HG02588 (cell line): Measurements from ENCODE around the gene TFF1.

Source experiments
- ATAC-seq: cut with Tn5 transposase; IDR thresholded peaks from one replicate; pipeline ENCODE4 v1.9.1; 2021; ENCODE audit warnings: mild to moderate bottlenecking, moderate library complexity; ENCODE audit not compliant: unreplicated experiment

Gene TFF1

DNA sequence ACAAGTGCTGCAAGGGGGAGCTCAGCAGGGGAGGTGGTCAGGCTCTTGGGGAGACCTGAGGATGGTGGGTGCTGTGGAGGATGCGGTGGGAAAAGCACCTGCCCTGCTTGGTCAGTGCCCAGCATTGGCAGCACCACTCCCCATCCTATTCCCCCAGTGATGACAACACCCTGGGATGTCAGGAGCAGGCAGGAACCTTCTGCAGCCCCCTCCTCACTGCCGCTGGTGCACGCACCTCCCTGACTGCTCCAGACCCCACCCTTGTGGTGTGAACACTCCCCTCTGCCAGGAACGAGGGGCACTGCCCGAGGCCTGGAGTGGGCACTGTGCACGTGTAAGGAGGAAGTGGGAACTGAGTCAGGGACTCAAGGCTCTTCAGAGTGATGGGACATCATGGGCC, 17.0 kb upstream of the TFF1 start:
- ATAC-seq: no peak

DNA sequence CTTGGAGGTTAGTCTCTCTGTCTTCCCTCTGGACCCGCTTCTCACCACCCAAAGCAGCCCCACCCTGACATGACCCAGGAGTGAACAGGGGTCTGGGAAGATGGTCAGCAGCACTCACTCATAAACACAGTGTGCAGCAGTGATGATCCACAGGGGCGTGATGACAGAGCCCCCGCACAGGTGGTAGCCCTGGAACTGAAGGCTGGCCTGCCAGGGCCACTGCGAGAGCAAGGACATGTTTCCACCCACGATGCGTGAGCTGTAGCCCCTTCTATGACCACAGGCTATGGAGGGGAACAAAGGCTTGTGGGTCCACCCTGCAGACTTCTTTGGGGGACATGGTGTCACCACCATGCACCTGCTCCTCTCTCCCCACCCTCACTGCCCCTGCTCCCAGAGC, 16.6 kb upstream of the TFF1 start:
- no peak for ATAC-seq

DNA sequence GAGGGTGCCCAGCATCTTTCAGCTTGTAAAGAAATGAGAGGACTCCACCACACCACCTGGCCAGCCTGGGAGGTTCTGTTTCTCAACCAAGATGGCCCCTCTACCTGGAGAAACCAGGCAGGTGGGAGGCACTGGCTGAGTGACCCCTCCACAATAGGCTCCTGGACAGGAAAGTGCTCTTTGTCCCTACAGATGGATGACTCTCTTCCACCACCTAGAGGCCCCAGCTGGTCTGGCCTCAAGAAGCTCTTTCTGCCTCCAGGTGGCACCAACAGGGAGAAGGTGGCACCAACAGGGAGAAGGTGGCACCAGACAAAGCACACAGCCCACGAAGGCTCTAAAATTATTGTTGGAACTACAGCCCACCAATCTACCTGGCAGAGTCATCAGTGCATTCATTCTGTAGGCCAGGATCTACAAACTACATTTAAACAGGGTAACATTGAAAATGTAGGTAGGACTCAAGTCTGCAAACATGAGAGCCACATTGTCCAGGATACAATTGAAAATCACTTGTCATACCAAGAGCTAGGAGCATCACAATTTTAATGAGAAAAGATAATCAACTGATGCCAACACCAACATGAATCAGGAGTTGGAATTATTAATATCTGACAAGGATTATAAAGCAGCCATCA, 15.1 kb upstream of the TFF1 start:
- no peak for ATAC-seq

DNA sequence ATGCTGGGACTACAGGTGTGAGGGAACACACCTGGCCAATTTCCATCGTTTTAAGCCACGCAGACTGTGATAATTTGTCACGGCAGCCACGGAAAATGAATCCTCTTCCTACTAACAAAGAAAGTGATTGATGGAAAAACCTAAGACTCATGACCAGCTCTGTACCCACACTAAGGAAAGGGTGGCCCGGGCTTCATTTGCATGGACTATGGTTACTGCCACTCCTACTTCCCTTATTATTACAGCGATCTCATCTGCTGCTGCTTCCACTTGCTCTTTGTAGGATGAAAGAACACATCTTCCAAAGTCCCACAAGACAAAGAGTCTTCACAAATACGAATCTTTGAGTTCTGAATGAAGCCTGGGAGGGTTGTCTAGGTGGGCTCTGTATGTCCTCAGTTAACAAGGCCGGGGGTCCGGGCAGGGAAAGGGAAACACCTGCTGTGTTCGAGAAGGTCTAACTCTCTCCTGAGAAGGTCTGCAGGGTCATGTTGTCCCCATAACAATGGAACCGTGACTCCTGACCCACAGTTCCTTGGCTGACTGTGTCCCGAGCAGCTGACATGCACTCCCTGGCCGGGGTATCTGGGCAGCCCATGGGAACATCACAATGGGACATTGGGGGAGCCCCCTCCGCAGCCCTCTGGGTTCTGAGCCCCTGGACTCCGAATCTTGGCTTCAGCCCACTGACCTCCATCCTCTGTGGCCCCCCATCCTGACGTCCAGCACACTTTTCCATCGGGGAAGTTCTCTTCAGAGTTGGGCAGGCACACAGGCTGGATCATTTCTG, 13.3 kb upstream of the TFF1 start:
- no peak for ATAC-seq

DNA sequence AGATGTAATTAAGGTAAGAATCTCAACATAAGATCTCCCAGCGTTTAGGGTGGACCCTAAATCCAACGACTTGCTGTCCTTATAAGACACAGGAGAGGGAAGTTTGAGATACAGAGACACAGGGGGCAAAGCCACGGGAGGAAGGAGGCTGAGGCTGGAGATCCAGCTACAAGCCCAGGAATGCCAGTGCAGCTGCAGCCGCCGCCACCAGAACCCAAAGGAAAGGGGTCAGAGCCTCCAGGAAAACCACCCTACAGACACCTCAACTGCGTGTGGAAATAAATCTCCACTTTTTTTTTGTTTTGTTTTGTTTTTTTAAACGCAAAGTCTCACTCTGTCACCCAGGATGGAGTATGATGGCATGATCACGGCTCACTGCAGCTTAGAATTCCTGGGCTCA, 12.1 kb upstream of the TFF1 start:
- no peak for ATAC-seq

DNA sequence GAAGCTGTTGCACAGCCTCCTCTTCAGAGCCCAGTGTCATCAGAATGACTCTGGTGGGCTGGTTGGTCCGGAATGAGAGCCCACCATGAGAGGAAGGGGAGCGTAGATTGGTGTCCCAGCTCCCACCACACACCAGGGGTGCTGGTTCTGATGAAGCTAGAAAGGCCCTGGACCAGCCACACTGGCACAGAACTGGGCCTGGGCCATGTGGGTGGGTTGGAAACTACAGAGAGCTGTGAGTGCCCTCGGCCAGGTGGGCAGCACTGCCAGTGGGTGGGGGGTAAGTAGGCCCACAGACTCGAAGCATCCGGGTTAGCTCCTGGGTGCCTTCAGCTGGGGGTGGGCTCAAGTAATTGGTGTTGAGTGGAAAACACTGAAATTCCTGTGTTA, 11.6 kb upstream of the TFF1 start:
- ATAC-seq: no peak

DNA sequence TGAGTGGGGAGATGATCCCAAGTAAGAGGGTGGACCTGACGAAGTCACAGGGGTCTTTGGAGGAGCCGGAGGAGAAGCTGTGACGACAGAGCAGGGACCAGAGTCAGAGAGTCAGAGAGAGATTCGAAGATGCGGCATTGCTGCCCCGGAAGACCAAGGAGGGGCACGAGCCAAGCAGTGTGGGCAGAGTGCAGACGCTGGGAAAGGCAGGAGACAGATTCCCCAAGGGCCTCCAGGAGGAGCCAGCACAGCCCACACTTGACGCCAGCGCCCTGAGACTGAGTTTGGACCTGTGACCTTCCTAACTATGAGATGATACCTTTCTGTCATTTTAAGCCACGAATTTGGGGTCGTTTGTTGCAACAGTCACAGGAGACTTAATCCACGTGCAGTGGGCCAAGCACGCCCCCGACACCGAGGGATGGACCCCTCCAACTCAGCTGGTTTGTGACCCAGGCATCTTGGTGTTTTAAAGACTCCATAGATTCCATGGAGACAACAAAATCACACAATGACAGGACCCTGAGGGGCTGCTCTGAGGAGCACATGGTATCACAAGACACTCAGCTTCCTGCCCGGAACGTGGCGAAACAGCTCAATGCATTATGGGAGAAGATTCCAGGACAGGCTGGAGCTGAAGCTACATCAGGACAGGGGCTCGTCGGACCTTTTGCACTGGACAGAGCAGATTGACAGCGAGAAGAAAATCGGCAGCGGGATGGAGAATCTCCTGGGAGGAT, 11.0 kb upstream of the TFF1 start:
- ATAC-seq: no peak

DNA sequence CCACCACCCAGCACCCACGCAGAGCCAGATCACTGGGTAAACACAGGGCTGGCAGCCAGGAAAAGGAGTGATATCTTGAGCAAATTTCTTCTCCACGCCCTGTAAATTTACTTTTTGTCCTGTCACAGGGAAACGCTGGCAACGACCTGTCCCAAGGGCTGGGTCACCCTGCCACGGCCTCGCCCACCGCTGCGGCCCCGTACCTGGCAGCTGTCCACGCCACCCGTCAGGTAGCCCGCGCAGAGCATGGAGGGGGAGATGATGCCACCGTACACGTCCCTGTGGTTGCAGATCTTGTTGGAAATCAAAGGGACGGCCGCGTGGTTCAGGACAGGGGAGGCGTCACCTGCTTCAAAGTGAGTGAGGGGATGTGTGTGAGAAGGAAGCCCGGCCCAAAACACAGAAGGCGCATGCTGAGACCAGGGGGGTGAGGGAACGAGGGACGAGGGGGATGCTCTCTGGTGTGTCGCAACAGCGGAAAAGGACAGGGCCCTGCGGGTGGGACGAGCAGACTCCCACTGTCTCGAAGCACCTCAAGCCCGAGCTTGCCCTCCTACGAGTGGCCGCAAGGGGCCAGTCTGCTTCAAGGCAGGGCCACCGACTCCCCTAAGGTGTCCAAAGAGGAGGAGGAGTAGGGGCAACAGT, 10.1 kb upstream of the TFF1 start:
- no peak for ATAC-seq

DNA sequence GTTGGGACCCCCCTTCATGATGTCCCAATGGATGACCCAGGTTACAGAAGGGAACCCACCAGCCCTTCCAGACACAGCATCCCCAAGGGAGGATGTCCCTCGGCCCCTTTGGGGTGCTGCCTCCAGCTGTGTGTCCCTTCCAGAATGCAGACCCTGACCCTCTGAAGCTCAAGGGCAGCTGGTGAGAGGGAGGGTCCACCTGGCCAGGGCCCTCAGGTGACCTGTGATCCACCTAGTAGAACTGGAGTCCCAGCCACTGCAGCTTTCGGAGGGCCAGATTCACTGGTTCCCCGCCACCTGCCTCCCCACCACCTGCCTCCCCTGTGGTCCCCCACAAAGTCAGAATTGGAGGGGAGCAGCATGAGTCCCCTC, 9.6 kb upstream of the TFF1 start:
- ATAC-seq: no peak

DNA sequence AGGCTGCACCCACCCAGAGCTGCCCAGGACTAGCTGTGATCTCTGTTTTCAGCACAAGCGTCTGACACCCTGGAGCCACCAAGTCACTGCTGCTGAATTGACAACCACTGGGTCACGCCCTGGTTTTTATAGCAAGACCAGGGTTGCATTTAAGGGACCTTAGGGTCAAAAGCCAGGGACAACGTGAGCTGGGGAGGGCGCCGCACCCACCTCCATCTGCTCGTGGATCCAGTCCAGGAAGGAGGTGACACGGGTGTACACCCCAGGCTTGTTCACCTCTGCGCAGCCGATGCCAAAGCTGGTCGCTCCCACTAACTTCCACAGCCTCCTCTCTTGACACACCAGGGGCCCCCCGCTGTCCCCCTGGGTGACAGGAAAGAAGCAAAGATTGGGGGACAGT, 9.2 kb upstream of the TFF1 start:
- ATAC-seq: no peak

DNA sequence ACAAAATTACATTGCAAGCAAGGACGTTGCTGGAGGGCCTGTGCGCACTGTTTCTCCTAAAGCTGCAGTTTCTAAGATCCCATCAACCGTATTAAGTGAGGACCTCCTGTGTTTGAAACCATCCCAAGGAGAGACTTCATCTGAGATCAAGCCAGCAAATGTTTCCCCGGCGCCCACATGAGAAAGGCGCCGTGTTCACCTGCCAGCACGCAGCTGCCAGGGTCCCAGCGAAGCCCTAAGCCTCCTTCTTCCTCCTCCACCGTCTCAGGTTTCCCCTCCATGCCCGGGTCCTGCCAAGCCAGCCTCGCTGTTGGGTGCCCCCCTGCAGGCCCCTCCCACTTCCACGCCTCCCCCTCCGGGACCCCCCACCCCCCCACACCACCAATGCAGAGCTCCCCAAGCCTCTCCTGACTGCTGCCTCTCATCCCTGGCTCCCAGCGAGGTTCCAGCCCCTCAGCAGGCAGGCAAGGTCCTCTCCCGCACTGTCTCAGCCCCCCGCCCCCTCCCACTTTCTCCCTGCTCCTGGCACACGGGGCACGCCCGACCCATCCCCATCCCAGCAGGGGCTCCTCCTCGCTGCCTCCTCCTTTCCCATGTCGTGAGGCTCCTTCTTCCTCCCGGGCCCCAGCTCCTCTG, 8.6 kb upstream of the TFF1 start:
- no peak for ATAC-seq

DNA sequence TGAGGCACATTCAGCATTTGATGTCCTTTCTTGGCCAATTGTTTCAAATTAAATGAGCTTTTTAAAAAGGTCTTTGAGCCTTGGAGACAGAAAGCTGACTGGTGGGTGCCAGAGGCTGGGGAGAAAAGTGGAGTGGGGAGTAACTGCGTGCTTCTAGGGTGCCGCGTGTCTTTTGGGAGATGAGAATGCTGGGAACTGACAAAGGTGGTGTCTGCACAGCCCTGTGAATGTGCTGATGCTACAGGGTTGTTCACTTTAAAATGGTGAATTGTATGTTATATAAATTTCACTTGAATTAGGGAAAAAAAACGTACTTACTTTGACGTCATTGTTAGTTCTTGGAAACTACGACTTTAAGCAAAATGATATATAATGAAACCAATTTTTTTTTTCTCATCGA, 8.1 kb upstream of the TFF1 start:
- no peak for ATAC-seq

DNA sequence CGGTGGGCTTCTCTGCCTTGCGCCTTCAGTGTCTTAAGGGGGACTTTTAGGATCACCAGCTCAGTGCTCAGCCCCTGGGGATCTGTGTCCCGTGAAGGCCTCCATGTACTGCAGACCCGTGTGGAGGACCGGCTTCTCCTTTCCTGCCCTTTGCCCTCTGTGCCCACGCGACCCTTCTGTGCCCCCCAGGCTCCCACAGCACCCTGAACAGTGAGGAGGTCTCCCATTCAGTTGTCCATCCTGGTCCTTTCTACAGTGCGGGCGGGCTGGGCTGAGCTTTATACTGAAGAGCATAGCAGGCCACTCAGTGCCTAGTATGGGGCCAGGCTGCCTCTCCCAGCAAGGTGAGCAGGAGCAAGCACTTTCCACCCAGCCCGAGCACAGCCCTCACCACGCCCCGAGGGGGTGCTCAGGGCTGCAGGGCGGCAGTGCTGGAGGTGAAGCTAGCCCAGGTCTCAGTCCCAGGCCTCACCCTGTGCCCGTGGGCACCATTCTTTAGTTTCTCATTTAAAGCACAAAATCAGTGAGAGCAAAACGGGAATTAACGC, 7.6 kb upstream of the TFF1 start:
- ATAC-seq: no peak

DNA sequence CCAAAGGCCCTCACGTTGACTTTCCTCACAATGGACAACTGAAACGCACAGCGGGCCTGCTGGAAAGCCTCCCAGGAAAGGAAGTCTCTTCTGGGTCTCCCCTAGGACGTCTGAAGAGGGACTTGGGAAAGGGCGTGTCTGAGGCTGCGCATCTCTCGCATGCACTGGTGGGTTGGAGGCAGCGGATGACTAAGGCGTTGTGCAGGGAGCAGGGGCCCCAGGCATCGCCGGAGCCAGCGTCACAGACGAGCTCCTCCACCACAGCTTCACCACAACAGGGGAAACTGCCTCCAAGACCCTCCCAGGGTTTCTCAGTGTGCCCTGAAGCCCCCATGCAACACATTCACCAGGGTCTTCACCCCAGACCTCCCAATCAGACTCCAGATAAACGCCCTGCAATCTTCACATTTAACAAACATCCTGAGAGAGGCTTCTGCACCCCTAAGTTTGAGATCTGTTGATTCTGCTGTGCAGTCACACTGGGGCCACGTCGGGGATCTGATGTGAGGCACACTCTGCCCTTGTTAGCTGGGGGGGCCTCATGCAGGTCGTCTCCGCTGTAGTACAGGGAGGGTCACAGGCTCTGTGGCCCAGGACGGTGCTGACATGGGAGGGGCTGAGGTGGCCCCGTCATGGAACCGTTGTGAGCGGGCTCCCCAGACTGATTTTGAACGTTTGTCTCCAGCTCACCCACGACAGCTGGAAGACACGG, 7.0 kb upstream of the TFF1 start:
- no peak for ATAC-seq

DNA sequence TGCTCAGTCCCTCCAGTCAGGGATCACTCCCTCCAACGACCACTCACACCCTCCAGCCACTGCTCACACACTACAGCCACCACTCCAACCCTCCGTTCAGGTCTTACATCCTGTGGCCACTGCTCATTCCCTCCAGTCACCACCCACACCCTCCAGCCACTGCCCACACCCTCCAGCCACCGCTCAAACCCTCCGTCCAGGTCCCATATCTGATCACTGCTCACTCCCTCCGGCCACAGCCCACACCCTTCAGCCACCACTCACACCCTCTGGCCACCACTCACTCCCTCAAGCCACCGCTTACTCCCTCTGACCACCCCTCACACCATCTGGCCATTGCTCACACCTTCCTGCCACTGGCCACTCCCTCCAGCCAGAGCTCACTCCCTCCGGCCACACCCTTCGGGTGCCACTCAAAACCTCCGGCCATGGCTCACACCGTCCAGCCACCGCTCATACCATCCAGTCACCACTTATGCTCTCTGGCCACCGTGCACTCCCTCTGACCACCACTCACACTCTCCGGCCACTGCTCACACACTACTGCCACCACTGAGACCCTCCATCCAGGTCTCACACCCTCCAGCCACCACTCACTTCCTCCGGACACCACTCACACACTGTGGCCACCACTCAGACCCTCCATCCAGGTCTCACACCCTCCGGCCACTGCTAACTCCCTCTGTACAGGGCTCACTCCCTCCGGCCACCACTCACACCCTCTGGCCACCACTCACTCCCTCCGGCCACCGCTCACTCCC, 4.7 kb upstream of the TFF1 start:
- no peak for ATAC-seq

DNA sequence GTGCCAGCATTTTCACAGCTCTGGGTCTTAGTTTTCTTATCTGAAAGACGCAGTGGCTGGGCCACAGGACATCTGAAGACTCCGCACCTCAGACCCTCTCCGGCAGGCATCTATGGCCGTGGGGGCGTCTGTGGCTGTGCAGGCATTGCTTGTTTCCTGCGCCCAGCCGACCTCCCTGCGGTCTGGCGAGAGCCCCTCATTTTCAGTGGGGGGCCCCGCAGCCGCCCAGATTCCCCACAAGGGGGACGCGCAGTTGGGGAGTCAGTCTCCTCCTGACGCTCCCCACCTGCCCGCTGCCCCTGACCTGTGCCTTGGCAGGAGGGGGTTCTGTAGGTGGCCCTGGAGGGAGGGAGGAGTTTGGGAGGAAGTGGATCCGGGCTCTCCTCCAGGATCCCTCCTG, 3.5 kb upstream of the TFF1 start:
- no peak for ATAC-seq

DNA sequence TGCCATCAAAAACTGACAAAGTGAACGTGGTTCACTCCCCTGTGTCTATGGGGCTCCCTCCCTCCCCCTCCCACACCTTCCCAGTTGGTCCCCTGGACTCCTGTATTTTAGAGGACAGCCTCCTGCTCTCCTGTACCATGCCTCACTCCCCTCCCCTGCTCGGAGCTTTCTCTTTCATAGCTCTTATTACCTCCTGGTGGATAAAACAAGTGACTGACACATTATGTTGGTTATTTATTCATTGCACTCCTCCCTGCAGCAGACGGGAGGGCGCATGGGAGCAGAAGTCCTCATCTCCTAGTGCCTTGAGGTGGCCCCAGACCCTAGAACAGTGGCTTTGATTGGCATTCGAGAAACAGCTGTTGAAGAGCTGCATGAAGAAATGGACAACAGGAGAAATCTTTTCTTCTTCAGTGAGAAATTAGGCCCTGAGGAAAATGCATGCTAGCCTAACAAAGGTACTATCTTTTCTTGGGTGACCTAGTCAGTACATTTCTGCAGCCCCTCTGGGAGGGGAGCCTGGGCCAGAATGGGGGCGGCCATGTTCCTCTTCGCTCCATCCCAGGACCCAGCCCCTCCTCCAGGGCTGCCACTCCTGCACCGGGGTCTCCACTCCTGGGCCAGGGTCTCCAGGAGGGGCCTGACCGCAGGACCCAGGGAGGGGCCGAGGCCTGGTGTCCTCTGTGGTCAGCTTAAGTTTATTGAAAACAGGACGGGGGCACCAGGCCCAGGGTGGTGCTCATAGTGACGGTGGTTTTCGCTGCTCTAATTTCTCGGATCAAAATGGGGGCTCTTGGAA, 1.2 kb upstream of the TFF1 start:
- ATAC-seq: no peak

DNA sequence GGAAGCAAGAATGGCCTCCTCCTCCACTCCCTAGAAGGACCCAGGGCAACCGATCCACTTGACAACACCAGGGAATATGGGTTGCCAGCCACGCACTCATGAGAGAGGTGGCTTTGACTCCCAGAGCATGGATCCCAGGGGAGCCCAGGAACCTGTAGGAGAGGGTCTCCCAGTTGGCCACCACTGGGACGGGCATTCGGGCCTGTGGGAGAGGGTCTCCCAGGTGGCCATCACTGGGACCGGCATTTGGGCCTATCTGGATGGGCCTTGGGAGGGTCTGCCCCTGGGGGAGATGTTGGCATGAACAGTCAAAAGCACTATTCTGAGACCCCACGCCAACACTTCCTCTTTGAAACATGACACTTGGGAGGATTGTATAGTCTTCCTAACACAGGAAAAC, 565 bp downstream of the TFF1 start:
- no peak for ATAC-seq
